CD14-positive monocyte (primary cell): ENCODE results near the gene SEMA6B. TPM values are rescaled to one million over a fixed set of nuclear protein-coding genes. Genes with fewer than 3 reads are reported as not detected.

Experiments used
- DNase-seq, 3 donors: peaks; one replicate each; pipeline ENCODE4 v3.0.0-alpha.2; 2011 to 2022
- H2AFZ ChIP-seq: 2 replicates; pipeline ENCODE4 v1.6.0; 2012; ENCODE audit warnings: mild to moderate bottlenecking, low read depth, low read length, inconsistent platforms; ENCODE audit not compliant: insufficient read depth, poor library complexity, severe bottlenecking
- H3K27ac ChIP-seq, 2 donors: 1 replicate in 1 of 2; 2 replicates in 1 of 2; pipeline ENCODE4 v1.5.1; 2012 to 2013; ENCODE audit warnings: low read length in 2 of 2, control low read depth in 1 of 2, inconsistent platforms in 1 of 2, low read depth in 1 of 2, mild to moderate bottlenecking in 1 of 2
- H3K27me3 ChIP-seq, 2 donors: one replicate each; pipeline versions ENCODE4 v1.6.0 to v1.6.1; 2011 to 2013; ENCODE audit warnings: low read length in 2 of 2; ENCODE audit not compliant: control insufficient read depth in 2 of 2, insufficient read depth in 2 of 2
- H3K36me3 ChIP-seq, 2 donors: replicated peaks in 1 of 2; 1 replicate in 1 of 2; 2 replicates in 1 of 2; pipeline versions ENCODE4 v1.5.1 to v1.6.1; 2012 to 2013; ENCODE audit warnings: low read length in 2 of 2, control low read depth in 1 of 2, inconsistent platforms in 1 of 2, mild to moderate bottlenecking in 1 of 2; ENCODE audit not compliant: insufficient read depth in 2 of 2, control insufficient read depth in 1 of 2
- H3K4me1 ChIP-seq, 2 donors: 1 replicate in 1 of 2; 2 replicates in 1 of 2; pipeline versions ENCODE4 v1.5.1 to v1.6.1; 2012 to 2013; ENCODE audit warnings: low read length in 2 of 2, control low read depth in 1 of 2, inconsistent platforms in 1 of 2, mild to moderate bottlenecking in 1 of 2, moderate library complexity in 1 of 2; ENCODE audit not compliant: insufficient read depth in 2 of 2, control insufficient read depth in 1 of 2
- H3K4me2 ChIP-seq: replicated peaks from 2 replicates; pipeline ENCODE3; 2012; ENCODE audit warnings: low read length, moderate library complexity, mild to moderate bottlenecking; ENCODE audit not compliant: poor library complexity, severe bottlenecking; ENCODE audit errors: extremely low read depth
- H3K4me3 ChIP-seq, 3 experiments: fragments of 200-600 bp in 1 of 3; sonication (generic) in 1 of 3; replicated peaks in 1 of 3; 1 replicate in 2 of 3; 2 replicates in 1 of 3; pipeline ENCODE4 v1.5.1; 2011 to 2013; ENCODE audit warnings: low read length in 3 of 3, mild to moderate bottlenecking in 3 of 3, control low read depth in 2 of 3, low read depth in 2 of 3, inconsistent platforms in 1 of 3, moderate library complexity in 1 of 3
- H3K79me2 ChIP-seq: 2 replicates; pipeline ENCODE4 v1.6.0; 2012; ENCODE audit warnings: mild to moderate bottlenecking, control low read depth, inconsistent platforms, low read length, moderate library complexity; ENCODE audit not compliant: insufficient read depth
- H3K9ac ChIP-seq: 2 replicates; pipeline ENCODE4 v1.6.0; 2017; ENCODE audit warnings: low read length, mild to moderate bottlenecking; ENCODE audit not compliant: insufficient read depth, poor library complexity, severe bottlenecking
- H3K9me3 ChIP-seq, 2 donors: replicated peaks in 1 of 2; 1 replicate in 1 of 2; 2 replicates in 1 of 2; pipeline versions ENCODE4 v1.5.1 to v1.6.1; 2012 to 2013; ENCODE audit warnings: low read length in 2 of 2, control low read depth in 1 of 2; ENCODE audit not compliant: control insufficient read depth in 1 of 2, insufficient read depth in 1 of 2
- H4K20me1 ChIP-seq: 2 replicates; pipeline ENCODE4 v1.6.0; 2012; ENCODE audit warnings: mild to moderate bottlenecking, low read length, control low read depth, moderate library complexity; ENCODE audit not compliant: insufficient read depth
- H3K27ac Mint-ChIP-seq, 7 donors: one replicate each; pipeline ENCODE4 v1.8.0; 2020; ENCODE audit warnings: mild to moderate bottlenecking in 7 of 7, mixed read lengths in 7 of 7, moderate library complexity in 6 of 7, inconsistent platforms in 2 of 7
- H3K27me3 Mint-ChIP-seq, 3 donors: one replicate each; pipeline ENCODE4 v1.8.0; 2021 to 2022; ENCODE audit warnings: low read depth in 3 of 3, mild to moderate bottlenecking in 3 of 3, mixed read lengths in 3 of 3, moderate library complexity in 3 of 3, inconsistent platforms in 1 of 3
- H3K36me3 Mint-ChIP-seq, 2 donors: one replicate each; pipeline ENCODE4 v1.8.0; 2020; ENCODE audit warnings: mixed read lengths in 2 of 2, inconsistent platforms in 1 of 2, mild to moderate bottlenecking in 1 of 2
- H3K4me1 Mint-ChIP-seq: one replicate; pipeline ENCODE4 v1.8.0; 2020; ENCODE audit warnings: mild to moderate bottlenecking, mixed read lengths
- H3K4me3 Mint-ChIP-seq, 2 donors: one replicate each; pipeline ENCODE4 v1.8.0; 2020; ENCODE audit warnings: mild to moderate bottlenecking in 2 of 2, mixed read lengths in 2 of 2, moderate library complexity in 1 of 2
- H3K9me3 Mint-ChIP-seq, 7 donors: one replicate each; pipeline ENCODE4 v1.8.0; 2020 to 2022; ENCODE audit warnings: mixed read lengths in 7 of 7, mild to moderate bottlenecking in 6 of 7, moderate library complexity in 6 of 7, inconsistent platforms in 2 of 7
- WGBS: methylation state at CpG from one replicate; pipeline ENCODE4 v1.1.5; 2013; ENCODE audit warnings: missing lambda C conversion rate; ENCODE audit not compliant: insufficient coverage; 5-methylcytosine and 5-hydroxymethylcytosine counted together
- intact Hi-C, 2 donors: fragments of 100-400 bp; cut with micrococcal nuclease; formaldehyde crosslinking; loops; one replicate each; pipeline versions ENCODE4 v1.15.0 to v1.15.1; 2023
- polyA plus RNA-seq, 3 donors: library from polyadenylated mRNA; depleted of rRNA in 1 of 3; unstranded in 2 of 3; stranded (reverse) in 1 of 3; fragments of 300-500 nt in 2 of 3; fragments of >200 nt in 1 of 3; fragmentation: Illumina TruSeq in 2 of 3; gene quantifications; 1 replicate in 2 of 3; 2 replicates in 1 of 3; pipeline ENCODE4 v1.2.3, GENCODE V29; 2012 to 2021
- TF ChIP-seq, protein P1 (sequence below): fragments of 200-600 bp; IDR thresholded peaks from one replicate; pipeline ENCODE4 v1.8.0; 2022; ENCODE audit warnings: antibody characterized with exemption, mild to moderate bottlenecking

SEMA6B gene
- polyA plus RNA-seq, 3 donors = 0.12 to 1.6 (median 0.87) TPM

GRCh38 chr19:4516939-4517300 is 42.6 kb downstream of the SEMA6B start:
- H3K36me3 Mint-ChIP-seq = no peaks in the 10 kb centered on the region
- DNase-seq = no peak
- H3K4me2 ChIP-seq = no peak overlapping the region
- H3K79me2 ChIP-seq = no peaks in the 10 kb centered on the region
- no peaks in the 10 kb centered on the region for H3K9me3 ChIP-seq
- H3K4me3 ChIP-seq = no peak overlapping the region
- H3K9me3 Mint-ChIP-seq = peaks cover 0 to 2% (median 0%) of the 10 kb centered on the region in 7 donors
- 51% methylated on average over 8 of the region's 8 CpGs for WGBS
- no peaks in the 10 kb centered on the region for H4K20me1 ChIP-seq
- no peaks in the 10 kb centered on the region for H3K4me1 ChIP-seq
- H3K4me1 Mint-ChIP-seq = no peaks in the 10 kb centered on the region
- no peaks in the 10 kb centered on the region for H3K36me3 ChIP-seq
- intact Hi-C loops = no loop called here
- no peak overlapping the region for H3K27ac Mint-ChIP-seq
- TF ChIP-seq, protein P1, sequence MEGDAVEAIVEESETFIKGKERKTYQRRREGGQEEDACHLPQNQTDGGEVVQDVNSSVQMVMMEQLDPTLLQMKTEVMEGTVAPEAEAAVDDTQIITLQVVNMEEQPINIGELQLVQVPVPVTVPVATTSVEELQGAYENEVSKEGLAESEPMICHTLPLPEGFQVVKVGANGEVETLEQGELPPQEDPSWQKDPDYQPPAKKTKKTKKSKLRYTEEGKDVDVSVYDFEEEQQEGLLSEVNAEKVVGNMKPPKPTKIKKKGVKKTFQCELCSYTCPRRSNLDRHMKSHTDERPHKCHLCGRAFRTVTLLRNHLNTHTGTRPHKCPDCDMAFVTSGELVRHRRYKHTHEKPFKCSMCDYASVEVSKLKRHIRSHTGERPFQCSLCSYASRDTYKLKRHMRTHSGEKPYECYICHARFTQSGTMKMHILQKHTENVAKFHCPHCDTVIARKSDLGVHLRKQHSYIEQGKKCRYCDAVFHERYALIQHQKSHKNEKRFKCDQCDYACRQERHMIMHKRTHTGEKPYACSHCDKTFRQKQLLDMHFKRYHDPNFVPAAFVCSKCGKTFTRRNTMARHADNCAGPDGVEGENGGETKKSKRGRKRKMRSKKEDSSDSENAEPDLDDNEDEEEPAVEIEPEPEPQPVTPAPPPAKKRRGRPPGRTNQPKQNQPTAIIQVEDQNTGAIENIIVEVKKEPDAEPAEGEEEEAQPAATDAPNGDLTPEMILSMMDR = no peak
- H3K27me3 ChIP-seq = no peaks in the 10 kb centered on the region
- H3K27me3 Mint-ChIP-seq = peaks cover 0 to 13% (median 8%) of the 10 kb centered on the region in 3 donors
- H3K9ac ChIP-seq = no peak overlapping the region
- H2AFZ ChIP-seq = no peak overlapping the region
- H3K4me3 Mint-ChIP-seq = no peak overlapping the region
- H3K27ac ChIP-seq = no peak overlapping the region

GRCh38 chr19:4516199-4516938 is 43.1 kb downstream of the SEMA6B start:
- Histone ChIP-seq H3K9me3 (no peaks in the 10 kb centered on the region), H3K4me1 (no peaks in the 10 kb centered on the region), H2AFZ (no peak overlapping the region), H3K27me3 (no peaks in the 10 kb centered on the region), H3K9ac (no peak overlapping the region), H3K79me2 (no peaks in the 10 kb centered on the region), H3K27ac (no peak overlapping the region), H3K36me3 (no peaks in the 10 kb centered on the region), H4K20me1 (no peaks in the 10 kb centered on the region), H3K4me3 (no peak overlapping the region), H3K4me2 (no peak overlapping the region)
- Mint-ChIP-seq H3K27me3 (peaks cover 0 to 12% (median 6%) of the 10 kb centered on the region in 3 donors), H3K9me3 (peaks cover 0 to 2% (median 0%) of the 10 kb centered on the region in 7 donors), H3K36me3 (no peaks in the 10 kb centered on the region), H3K4me1 (no peaks in the 10 kb centered on the region), H3K27ac (peak overlapping the region in 2 of 7 donors; percentile 20 to 60), H3K4me3 (no peak overlapping the region)
- no peak for DNase-seq
- TF ChIP-seq, protein P1 = no peak
- WGBS = 47% methylated on average over 9 of the region's 14 CpGs
- intact Hi-C loops = no loop called here
